HG03064 (cell line): ENCODE data around the gene ZNF235.
A peak's percentile ranks its signal among the peaks of the same experiment; 100 is the strongest.
"Not testable (repeated sequence)": the region's sequence is repeated elsewhere in the genome, so short reads cannot be mapped to it uniquely, and the experiment has no call there.

Source experiments
- ATAC-seq: cut with Tn5 transposase; IDR thresholded peaks from one replicate; pipeline ENCODE4 v1.9.1; 2021; ENCODE audit warnings: low read depth; ENCODE audit not compliant: unreplicated experiment

Gene ZNF235

DNA sequence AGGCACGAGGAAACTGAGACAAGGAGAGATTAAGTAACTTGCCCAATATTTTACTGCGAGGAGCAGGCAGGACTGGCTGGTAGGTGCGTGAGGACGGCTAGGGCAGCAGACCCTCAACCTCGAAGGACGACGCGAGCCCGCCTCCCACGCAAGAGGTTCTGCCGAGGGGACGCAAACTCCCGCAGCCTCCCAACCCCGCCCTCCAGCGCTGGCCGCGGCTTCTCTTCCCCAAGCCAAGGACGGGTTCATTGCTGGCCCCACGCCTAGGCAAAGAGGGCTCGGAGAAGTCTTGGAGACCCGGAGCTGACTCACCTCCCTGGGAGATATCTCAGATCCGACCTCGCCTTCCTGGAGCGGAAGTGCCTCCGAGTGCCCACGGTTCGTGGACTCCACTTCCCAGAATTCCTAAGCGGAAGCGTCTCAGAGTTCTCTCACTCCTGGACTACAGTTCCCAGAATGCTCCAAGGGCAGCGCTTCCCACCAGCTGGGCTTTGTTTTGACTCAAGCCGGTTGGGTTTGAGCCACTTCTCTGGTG lies at the start of gene ZNF235:
Gene ZNF235, minus strand, starts transcription at position 367 of the 535 bp plus-strand sequence. CDS start 1,621 bp downstream, outside the sequence.
- ATAC-seq: peak; percentile 89

DNA sequence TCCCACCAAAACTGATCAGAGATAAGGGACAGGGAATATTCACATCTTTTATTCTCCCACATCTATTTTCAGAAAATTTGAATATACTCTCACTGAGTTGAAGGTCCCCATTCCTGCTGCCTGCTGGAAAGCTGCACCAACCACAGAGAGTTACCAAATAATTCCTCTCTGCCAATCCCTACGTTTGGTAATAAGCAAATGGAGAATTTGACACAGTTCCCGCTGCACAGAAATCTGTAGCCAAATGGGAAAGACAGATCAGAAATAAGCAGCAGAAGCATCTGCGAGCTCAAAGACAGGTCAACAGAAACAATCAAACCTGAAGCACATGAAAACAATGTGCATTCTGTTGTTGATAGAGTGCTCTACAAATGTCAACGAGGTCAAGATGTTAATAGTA lies 41.7 kb upstream of the ZNF235 start:
- ATAC-seq: no peak

DNA sequence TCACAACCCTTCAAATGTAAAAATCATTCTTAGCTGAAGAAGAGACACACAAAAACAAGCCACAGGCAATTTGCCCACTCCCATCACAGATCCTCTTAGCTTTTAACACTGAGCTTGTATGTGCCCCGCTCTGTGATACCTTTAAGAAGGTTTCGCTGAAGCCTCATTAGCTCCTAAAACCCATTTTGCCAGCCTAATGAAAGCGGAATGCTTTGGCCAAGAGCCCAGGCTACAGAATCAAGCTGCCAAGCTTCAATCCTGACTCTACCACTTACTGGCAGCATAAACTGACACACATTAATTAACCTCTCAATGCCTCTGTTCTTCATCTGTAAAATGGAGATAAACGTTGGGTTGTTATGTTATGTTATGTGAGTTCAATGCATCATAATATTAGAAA lies 41.1 kb upstream of the ZNF235 start:
- no peak for ATAC-seq

- no peak for ATAC-seq
These were observed 39.4 kb upstream of the ZNF235 start for GRCh38 chr19:44344255-44344654.

DNA sequence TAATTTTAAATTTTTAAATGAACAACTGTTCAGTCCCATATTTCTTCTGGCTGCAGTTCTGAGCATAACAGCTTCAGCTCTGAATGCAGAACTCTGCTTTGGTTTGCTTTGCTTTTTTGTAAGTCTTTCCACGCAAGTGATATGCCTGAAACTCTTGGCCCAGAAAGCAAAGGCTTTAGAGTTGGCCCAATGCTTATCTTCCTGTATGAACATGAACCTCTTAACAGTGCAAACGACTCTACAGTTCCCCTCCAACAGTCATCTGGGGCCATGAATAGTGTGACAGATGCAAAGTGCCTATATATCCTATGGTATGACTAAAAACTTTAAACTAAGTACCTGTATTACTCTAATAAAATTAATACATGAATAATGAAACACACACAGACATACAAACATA lies 37.0 kb upstream of the ZNF235 start:
- ATAC-seq: no peak

DNA sequence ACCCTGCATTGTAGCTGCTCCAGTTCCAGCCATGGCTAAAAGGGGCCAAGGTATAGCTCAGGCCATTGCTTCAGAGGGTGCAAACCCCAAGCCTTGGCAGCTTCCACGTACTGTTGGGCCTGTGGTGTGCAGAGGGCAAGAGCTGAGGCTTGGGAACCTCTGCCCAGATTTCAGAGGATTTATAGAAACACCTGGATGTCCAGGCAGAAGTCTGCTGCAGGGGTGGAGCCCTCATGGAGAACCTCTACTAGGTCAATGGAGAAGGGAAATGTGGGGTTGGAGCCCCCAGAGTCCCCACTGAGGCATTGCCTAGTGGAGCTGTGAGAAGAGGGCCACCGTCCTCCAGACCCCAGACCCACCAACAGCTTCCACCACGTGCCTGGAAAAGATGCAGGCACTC lies 29.8 kb upstream of the ZNF235 start:
- not testable (repeated sequence) for ATAC-seq

- no peak for ATAC-seq
These were observed 27.3 kb upstream of the ZNF235 start for GRCh38 chr19:44332145-44332544.

- ATAC-seq: no peak
These were observed 11.1 kb upstream of the ZNF235 start for GRCh38 chr19:44315883-44316282.

DNA sequence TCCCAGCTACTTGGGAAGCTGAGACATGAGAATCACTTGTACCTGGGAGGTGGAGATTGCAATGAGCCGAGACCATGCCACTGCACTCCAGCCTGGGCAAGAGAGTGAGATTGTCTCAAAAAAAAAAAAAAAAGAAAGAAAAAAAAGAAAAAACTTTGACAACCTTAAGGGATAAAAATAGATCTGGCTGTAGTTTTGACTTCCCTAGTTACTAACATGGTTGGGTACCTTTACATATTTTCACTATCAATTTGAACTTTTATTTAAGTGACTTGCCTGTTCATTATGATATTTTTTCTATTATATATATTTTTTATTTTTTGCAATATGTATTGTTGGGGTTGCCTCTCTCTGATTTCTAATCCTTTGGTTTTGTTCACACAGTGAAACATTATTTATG lies 8.4 kb upstream of the ZNF235 start:
- ATAC-seq: no peak

DNA sequence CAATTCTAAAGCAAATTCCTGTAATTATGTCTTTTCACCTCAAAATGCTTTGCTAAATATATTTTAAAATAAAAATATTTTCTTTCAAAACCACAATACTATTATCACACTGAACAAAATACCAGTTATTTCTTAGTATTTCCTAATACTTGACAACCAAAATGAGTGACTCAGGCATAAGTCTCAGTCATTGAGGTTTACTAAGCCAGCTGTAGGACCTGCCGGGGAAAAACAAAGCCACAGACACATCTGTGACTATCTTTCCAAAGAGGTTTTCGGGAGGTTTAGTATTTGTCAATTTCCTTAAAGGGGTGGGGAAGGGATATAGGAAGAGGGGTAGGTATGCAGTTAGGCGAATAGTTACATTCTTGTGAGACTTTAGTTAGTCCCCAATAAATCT lies 3.2 kb upstream of the ZNF235 start:
- ATAC-seq: no peak

DNA sequence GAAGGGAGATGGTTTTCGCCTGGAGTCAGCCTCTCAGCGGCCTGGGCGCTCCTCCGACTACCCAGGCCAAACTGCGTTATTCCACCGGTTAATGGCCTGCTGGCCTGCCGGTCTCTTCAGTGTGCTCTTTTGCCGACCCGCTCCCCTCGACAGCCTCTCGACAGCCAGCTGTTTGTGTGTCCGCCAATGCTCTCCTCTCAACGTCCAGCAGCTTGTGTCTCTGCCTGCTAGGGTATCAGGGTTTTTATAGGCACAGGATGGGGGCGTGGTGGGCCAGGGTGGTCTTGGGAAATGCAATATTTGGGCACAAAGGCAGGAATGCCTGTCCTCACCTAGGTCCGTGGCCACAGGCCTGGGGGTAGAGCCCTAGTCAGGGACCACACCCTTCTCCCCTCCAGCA lies 1.5 kb upstream of the ZNF235 start:
- ATAC-seq: no peak

GRCh38 chr19:44305457-44305856 lies 632 bp upstream of the ZNF235 start:
- ATAC-seq: no peak

GRCh38 chr19:44303976-44304568 lies 753 bp downstream of the ZNF235 start:
- ATAC-seq: no peak

DNA sequence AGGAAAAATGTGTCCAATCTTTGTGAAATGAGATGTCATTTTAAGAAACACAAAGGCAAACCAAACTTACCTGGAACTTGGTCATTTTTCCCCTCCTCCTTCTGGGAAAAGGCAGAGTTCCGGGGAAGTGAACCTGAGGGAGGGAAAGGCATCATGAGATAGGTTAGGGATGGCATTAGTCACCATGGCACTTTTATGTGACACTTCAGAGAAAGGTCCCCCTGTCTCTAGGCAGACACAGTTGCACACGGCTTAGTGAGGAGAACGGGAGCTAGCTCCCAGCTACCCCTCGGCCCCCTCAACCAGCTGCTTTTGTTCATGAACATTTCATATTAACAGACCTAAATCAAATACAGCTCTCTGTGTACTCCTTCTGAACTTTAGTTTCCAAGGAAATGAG lies 1.5 kb downstream of the ZNF235 start:
- ATAC-seq: no peak

DNA sequence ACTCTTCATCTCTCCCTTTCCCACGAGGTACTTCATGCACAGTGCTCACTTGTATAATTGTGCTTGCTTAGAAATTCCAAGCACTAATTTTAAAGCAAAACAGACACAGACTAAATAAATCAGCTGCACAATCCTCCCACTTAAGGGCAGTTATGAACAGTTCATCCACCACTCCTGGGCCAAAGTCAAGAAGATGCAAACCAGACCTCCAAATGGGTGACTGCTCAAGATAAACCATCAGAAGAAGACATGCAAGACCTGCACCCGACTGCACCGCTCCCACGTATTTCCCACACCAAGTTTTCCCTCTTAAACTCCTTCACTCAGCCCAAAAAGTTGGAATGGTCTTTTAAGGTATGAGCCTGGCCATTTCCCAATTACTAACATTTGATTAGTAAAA lies 19.9 kb downstream of the ZNF235 start:
- ATAC-seq: no peak

DNA sequence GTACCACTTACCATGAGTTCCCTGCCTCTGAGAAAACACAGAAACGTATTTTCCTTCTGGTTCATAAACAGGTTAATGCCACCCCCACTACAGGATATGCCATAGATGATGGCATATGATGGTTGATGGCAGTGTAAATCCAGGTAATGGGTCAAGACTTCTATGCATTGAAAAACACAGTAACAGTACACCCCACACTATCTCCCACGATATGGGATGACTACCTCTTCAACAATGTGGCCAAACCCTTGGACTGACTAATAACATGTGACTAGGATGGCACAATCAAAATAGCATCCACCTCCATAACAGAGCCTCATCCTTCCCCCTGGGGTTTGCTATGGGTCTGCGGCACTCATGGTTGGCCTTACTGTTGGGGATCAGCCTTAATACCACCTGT lies 22.0 kb downstream of the ZNF235 start:
- ATAC-seq: no peak

DNA sequence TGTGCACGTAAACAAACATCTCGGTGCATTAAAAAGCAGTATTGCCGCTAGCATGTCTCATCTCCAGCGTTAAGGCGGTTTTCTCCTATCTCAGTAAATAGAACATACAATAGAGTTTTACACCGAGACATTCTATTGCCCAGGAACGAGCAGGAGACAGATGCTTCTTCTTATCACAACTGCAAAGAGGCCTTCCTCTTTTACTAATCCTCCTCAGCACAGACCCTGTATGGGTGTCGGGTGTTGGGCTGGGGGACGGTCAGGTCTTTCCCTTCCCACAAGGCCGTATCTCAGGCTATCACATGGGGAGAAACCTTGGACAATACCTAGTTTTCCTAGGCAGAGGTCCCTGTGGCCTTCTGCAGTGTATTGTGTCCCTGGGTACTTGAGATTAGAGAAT lies 23.9 kb downstream of the ZNF235 start:
- ATAC-seq: no peak

GRCh38 chr19:44278181-44278690 lies 26.6 kb downstream of the ZNF235 start:
- ATAC-seq: no peak

DNA sequence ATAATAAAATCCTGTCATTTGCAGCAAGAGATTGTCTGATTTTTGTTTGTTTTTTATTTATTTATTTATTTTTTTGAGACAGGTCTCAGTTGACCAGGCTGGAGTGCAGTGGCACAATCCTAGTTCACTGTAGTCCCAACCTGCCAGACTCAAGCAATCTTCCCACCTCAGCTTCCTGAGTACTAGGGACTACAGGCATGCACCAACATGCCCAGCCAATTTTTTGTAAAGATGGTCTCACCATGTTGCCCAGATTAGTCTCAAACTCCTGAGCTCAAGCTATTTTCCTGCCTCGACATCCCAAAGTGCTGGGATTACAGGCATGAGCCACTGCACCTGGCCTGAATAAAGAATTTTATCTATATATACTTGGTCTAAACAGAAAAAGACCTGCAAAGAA lies 27.5 kb downstream of the ZNF235 start:
- no peak for ATAC-seq

GRCh38 chr19:44260695-44261446 lies 44.0 kb downstream of the ZNF235 start:
- no peak for ATAC-seq

DNA sequence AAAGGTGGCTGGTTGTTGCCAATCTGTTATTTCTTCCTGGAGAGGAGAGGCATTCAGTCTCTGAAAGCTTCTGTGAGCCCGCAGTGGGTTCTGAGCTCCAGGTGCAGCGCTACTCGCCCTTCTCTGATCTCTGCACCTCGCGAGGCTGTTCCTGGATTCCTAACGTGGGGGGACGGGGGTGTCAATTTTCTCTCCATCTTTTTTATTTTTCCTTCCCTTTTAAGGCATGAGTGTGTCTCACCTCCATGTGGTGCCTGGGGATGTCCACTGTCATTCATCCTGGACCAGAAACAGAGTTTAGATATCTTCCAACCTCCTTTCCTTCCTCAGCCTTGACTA lies 44.5 kb downstream of the ZNF235 start:
- ATAC-seq: no peak

DNA sequence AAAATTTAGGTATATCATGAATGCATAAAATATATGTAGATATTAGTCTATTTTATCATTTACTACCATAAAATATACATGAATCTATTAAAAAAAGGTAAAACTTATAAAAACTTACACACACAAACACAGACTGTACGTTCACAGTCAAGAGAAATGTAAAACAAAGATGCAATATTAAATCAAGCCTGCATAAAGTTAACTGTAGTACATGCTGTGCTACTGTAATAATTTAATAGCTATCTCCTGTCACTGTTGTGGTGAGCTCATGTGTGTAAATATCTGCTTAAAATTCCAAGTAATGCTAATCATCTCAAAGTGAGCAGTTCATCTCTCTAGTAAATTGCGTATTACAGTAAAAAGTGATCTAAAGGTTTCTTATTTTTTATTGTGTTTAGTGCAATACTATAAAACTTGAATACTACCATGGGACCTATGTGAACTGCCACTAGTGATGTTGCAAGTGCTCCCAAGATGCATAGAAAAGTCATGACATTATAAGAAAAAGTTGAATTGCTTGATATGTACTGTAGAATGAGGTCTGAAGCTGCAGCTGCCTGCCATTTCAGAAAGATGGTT lies 45.9 kb downstream of the ZNF235 start:
- no peak for ATAC-seq
